Peyer's patch (tissue), 4 donors: Measurements from ENCODE around the gene FBRSL1. TPM values are rescaled to one million over a fixed set of nuclear protein-coding genes. Genes with fewer than 3 reads are reported as not detected.

Experiments
- DNase-seq, 3 donors: peaks; one replicate each; pipeline ENCODE4 v3.0.0-alpha.2; 2017 to 2019
- H3K27ac ChIP-seq, 4 donors: fragments of 200-600 bp; sonication (generic); one replicate each; pipeline ENCODE4 v1.5.1; 2016 to 2019
- H3K27me3 ChIP-seq, 2 donors: fragments of 200-600 bp; sonication (generic); one replicate each; pipeline ENCODE4 v1.5.1; 2019
- H3K36me3 ChIP-seq, 3 donors: fragments of 200-600 bp; sonication (generic); one replicate each; pipeline ENCODE4 v1.5.1; 2016 to 2019
- H3K4me1 ChIP-seq, 4 donors: fragments of 200-600 bp; sonication (generic); one replicate each; pipeline ENCODE4 v1.5.1; 2016 to 2019
- H3K4me3 ChIP-seq, 4 donors: fragments of 200-600 bp; sonication (generic); 1 replicate in 3 of 4; 2 replicates in 1 of 4; pipeline ENCODE4 v1.5.1; 2016 to 2019; ENCODE audit warnings: mild to moderate bottlenecking in 1 of 4
- H3K9me3 ChIP-seq, 4 donors: fragments of 200-600 bp; sonication (generic); one replicate each; pipeline ENCODE4 v1.5.1; 2016 to 2019; ENCODE audit warnings: mild to moderate bottlenecking in 1 of 4
- CTCF ChIP-seq, 6 experiments: fragments of 450-650 bp in 4 of 6; fragments of 200-600 bp in 2 of 6; sonication (generic) in 1 of 6; IDR thresholded peaks; one replicate each; pipeline ENCODE4 v1.5.1; 2017 to 2019; ENCODE audit warnings: antibody characterized with exemption in 6 of 6, mild to moderate bottlenecking in 3 of 6, moderate library complexity in 1 of 6
- POLR2A ChIP-seq, 2 donors: fragments of 450-650 bp; IDR thresholded peaks; one replicate each; pipeline ENCODE4 v1.5.1; 2017; ENCODE audit warnings: antibody characterized with exemption in 2 of 2, mild to moderate bottlenecking in 2 of 2, moderate library complexity in 2 of 2
- total RNA-seq, 4 donors: library from RNA; depleted of rRNA; stranded (reverse); fragments of >200 nt; gene quantifications; one replicate each; pipeline ENCODE4 v1.1.0, GENCODE V29; 2016

Gene FBRSL1
- total RNA-seq, 4 donors from 2014 or later: 48.3 to 484 (median 63.5) TPM

- TF ChIP-seq POLR2A (IDR thresholded peaks at IDR 0.05) (no peak), CTCF (IDR thresholded peaks at IDR 0.05) (no peak)
- no peak for DNase-seq
- no peaks in the 10 kb centered on the region for H3K9me3 ChIP-seq
- no peak overlapping the region for H3K4me3 ChIP-seq
- H3K36me3 ChIP-seq: no peaks in the 10 kb centered on the region
- H3K27me3 ChIP-seq: no peaks in the 10 kb centered on the region
- no peak overlapping the region for H3K27ac ChIP-seq
- no peaks in the 10 kb centered on the region for H3K4me1 ChIP-seq
These were observed 52.7 kb downstream of the FBRSL1 start for GRCh38 chr12:132542661-132543060.

- H3K4me3 ChIP-seq: no peak overlapping the region
- H3K27ac ChIP-seq: no peak overlapping the region
- H3K9me3 ChIP-seq: no peaks in the 10 kb centered on the region
- H3K36me3 ChIP-seq: peaks cover 0 to 8% (median 0%) of the 10 kb centered on the region in 3 donors
- no peaks in the 10 kb centered on the region for H3K27me3 ChIP-seq
- TF ChIP-seq POLR2A (IDR thresholded peaks at IDR 0.05): no peak
- TF ChIP-seq CTCF (IDR thresholded peaks at IDR 0.05): no peak
- no peaks in the 10 kb centered on the region for H3K4me1 ChIP-seq
- no peak for DNase-seq
These were observed 53.5 kb downstream of the FBRSL1 start for GRCh38 chr12:132543298-132544079.

GRCh38 chr12:132544080-132544397 lies 54.1 kb downstream of the FBRSL1 start:
- no peak for TF ChIP-seq POLR2A (IDR thresholded peaks at IDR 0.05)
- no peak for TF ChIP-seq CTCF (IDR thresholded peaks at IDR 0.05)
- Histone ChIP-seq H3K9me3 (no peaks in the 10 kb centered on the region), H3K4me3 (no peak overlapping the region), H3K27ac (no peak overlapping the region), H3K27me3 (no peaks in the 10 kb centered on the region), H3K4me1 (no peaks in the 10 kb centered on the region), H3K36me3 (peaks cover 0 to 13% (median 0%) of the 10 kb centered on the region in 3 donors)
- DNase-seq: no peak

DNA sequence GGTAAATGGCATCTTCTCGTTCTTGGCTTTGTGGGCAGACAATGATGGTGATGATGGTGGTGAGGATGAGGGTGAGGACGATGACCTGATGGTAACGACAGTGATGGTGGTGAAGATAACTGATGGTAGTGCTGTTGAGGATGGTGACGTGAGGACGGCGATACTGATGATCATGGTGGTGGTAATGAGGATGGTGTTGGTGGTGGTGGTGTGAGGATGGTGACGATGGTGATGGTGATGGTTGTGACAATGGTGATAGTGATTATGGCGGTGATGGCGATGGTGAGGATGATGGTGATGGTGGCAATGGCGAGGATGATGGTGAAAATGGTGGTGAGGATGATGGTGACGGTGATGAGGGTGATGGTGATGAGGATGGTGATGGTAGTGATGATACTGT lies 54.5 kb downstream of the FBRSL1 start:
- no peak for TF ChIP-seq CTCF (IDR thresholded peaks at IDR 0.05)
- no peak for TF ChIP-seq POLR2A (IDR thresholded peaks at IDR 0.05)
- H3K4me1 ChIP-seq: no peaks in the 10 kb centered on the region
- H3K27ac ChIP-seq: no peak overlapping the region
- H3K27me3 ChIP-seq: no peaks in the 10 kb centered on the region
- H3K36me3 ChIP-seq: peaks cover 0 to 18% (median 0%) of the 10 kb centered on the region in 3 donors
- no peaks in the 10 kb centered on the region for H3K9me3 ChIP-seq
- H3K4me3 ChIP-seq: no peak overlapping the region
- DNase-seq: no peak

DNA sequence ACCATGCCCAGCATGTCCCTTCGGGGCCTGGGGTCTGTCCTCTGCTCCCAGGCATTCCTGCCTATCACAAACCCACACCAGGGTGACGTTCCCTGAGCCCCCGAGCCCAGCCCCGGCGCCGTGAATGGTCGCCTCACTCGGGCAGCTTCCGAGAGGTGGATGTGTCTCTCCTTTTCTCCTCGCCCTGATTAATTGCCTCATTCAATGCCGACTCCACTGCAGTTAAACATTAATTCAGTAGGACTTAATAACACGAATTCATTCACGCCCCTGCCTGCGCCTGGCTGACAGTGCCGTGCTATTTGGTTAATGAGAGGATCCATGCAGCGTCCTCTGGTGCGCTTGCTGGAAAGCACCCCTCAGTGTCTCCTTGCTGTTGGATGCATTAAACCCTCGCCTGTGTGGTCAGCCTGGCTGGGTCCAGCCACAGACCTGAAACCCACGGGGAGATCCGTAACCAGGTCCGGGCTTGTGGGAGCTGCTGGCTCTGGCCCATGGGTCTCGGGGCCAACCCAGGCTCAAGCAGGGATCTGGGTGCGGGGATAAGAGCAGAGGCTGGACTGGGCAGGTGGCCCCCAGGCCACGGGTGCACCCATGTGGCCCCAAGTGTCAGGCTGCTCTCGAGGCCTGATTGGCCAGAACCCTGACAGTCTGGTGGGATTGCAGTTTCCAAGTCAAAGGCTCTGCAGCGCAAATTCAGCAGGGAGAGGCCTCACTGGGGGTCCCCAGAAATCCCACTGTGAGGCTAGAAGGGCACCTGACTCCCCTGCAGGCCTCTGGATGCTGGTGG lies 55.4 kb downstream of the FBRSL1 start:
- TF ChIP-seq POLR2A (IDR thresholded peaks at IDR 0.05) (no peak), CTCF (IDR thresholded peaks at IDR 0.05) (no peak)
- Histone ChIP-seq H3K9me3 (no peaks in the 10 kb centered on the region), H3K4me3 (no peak overlapping the region), H3K4me1 (no peaks in the 10 kb centered on the region), H3K27me3 (no peaks in the 10 kb centered on the region), H3K36me3 (peaks cover 0 to 19% (median 0%) of the 10 kb centered on the region in 3 donors), H3K27ac (no peak overlapping the region)
- DNase-seq: no peak
